ENCODE data around the gene PIP5KL1. TPM values are rescaled to one million over a fixed set of nuclear protein-coding genes. Genes with fewer than 3 reads are reported as not detected.

Gene PIP5KL1
- 0.51 and 0.70 TPM in 2 replicates for total RNA-seq

GRCh38 chr9:127930231-127931091, at the start of gene PIP5KL1:
Gene PIP5KL1 (minus strand): TSS chr9:127930777. CDS start chr9:127930752, 25 bp downstream.
- peak; percentile 87 for DNase-seq

GRCh38 chr9:127980060-127980705, 49.6 kb upstream of the PIP5KL1 start:
- peak; percentile 36 for DNase-seq

GRCh38 chr9:127979333-127980059, 48.9 kb upstream of the PIP5KL1 start:
- peak; percentile 44 for DNase-seq

GRCh38 chr9:127979015-127979332, 48.4 kb upstream of the PIP5KL1 start:
- DNase-seq = no peak

- peak; percentile 36 for DNase-seq
These were observed 47.5 kb upstream of the PIP5KL1 start for GRCh38 chr9:127977884-127978647.

- DNase-seq = no peak
These were observed 46.7 kb upstream of the PIP5KL1 start for GRCh38 chr9:127977009-127977883.

GRCh38 chr9:127976498-127976897, 45.9 kb upstream of the PIP5KL1 start:
- DNase-seq = no peak

GRCh38 chr9:127975376-127976315, 45.1 kb upstream of the PIP5KL1 start:
- DNase-seq = no peak

- no peak for DNase-seq
These were observed 44.2 kb upstream of the PIP5KL1 start for GRCh38 chr9:127974769-127975261.

- no peak for DNase-seq
These were observed 43.6 kb upstream of the PIP5KL1 start for GRCh38 chr9:127974001-127974768.

- DNase-seq = no peak
These were observed 42.8 kb upstream of the PIP5KL1 start for GRCh38 chr9:127973169-127974000.

- no peak for DNase-seq
These were observed 41.8 kb upstream of the PIP5KL1 start for GRCh38 chr9:127972236-127972871.

- no peak for DNase-seq
These were observed 41.0 kb upstream of the PIP5KL1 start for GRCh38 chr9:127971357-127972235.

GRCh38 chr9:127970401-127971313, 40.1 kb upstream of the PIP5KL1 start:
- DNase-seq = no peak

- DNase-seq = peak; percentile 27
These were observed 38.3 kb upstream of the PIP5KL1 start for GRCh38 chr9:127968700-127969383.
